HG02588 (cell line): ENCODE results near the gene UBA52.

Experiments
- ATAC-seq: cut with Tn5 transposase; IDR thresholded peaks from one replicate; pipeline ENCODE4 v1.9.1; 2021; ENCODE audit warnings: mild to moderate bottlenecking, moderate library complexity; ENCODE audit not compliant: unreplicated experiment

The UBA52 gene

GRCh38 chr19:18551631-18552030 lies 20.0 kb upstream of the UBA52 start:
- no peak for ATAC-seq

GRCh38 chr19:18557411-18558201 lies 14.1 kb upstream of the UBA52 start, which contains the start of gene KXD1:
Gene KXD1 (plus strand): TSS chr19:18557870. CDS start chr19:18562057, 4,187 bp downstream.
- ATAC-seq: peak; percentile 87

GRCh38 chr19:18558202-18558555 lies 13.5 kb upstream of the UBA52 start:
- no peak for ATAC-seq

- ATAC-seq: no peak
These were observed 13.1 kb upstream of the UBA52 start for GRCh38 chr19:18558604-18559003.

- no peak for ATAC-seq
These were observed 12.0 kb upstream of the UBA52 start for GRCh38 chr19:18559685-18560084.

- ATAC-seq: no peak
These were observed 9.6 kb upstream of the UBA52 start for GRCh38 chr19:18562086-18562485.

- ATAC-seq: no peak
These were observed 4.7 kb upstream of the UBA52 start for GRCh38 chr19:18566953-18567352.

- ATAC-seq: no peak
These were observed 3.3 kb upstream of the UBA52 start for GRCh38 chr19:18568367-18568766.

GRCh38 chr19:18574691-18575291 lies 3.1 kb downstream of the UBA52 start:
- ATAC-seq: no peak

GRCh38 chr19:18576383-18576782 lies 4.7 kb downstream of the UBA52 start:
- ATAC-seq: no peak

GRCh38 chr19:18577365-18577914 lies 5.8 kb downstream of the UBA52 start:
- ATAC-seq: no peak

GRCh38 chr19:18580311-18580710 lies 8.7 kb downstream of the UBA52 start:
- no peak for ATAC-seq

GRCh38 chr19:18586306-18586705 lies 14.6 kb downstream of the UBA52 start:
- ATAC-seq: no peak

- ATAC-seq: no peak
These were observed 15.9 kb downstream of the UBA52 start for GRCh38 chr19:18587561-18587960.

- no peak for ATAC-seq
These were observed 16.4 kb downstream of the UBA52 start for GRCh38 chr19:18587962-18588610.

- peak; percentile 79 for ATAC-seq
These were observed 17.1 kb downstream of the UBA52 start, which contains the start of gene REX1BD for GRCh38 chr19:18588611-18589379. Gene REX1BD (plus strand): TSS chr19:18588798. CDS start chr19:18588802, 4 bp downstream.

- no peak for ATAC-seq
These were observed 18.0 kb downstream of the UBA52 start for GRCh38 chr19:18589380-18590272.

- ATAC-seq: no peak
These were observed 18.9 kb downstream of the UBA52 start for GRCh38 chr19:18590273-18591272.
